CD4-positive, alpha-beta T cell treated with Interleukin-15 for 4 hours (primary cell): ENCODE measurements around the gene CFAP77.

Experiments
- DNase-seq: peaks from one replicate; pipeline ENCODE4 v3.0.0-alpha.2; 2020; ENCODE audit warnings: low spot score

CFAP77 gene

GRCh38 chr9:132456241-132456640 lies 46.2 kb downstream of the CFAP77 start:
- no peak for DNase-seq

- DNase-seq = no peak
Observed at GRCh38 chr9:132457504-132458236, 47.7 kb downstream of the CFAP77 start.

DNA sequence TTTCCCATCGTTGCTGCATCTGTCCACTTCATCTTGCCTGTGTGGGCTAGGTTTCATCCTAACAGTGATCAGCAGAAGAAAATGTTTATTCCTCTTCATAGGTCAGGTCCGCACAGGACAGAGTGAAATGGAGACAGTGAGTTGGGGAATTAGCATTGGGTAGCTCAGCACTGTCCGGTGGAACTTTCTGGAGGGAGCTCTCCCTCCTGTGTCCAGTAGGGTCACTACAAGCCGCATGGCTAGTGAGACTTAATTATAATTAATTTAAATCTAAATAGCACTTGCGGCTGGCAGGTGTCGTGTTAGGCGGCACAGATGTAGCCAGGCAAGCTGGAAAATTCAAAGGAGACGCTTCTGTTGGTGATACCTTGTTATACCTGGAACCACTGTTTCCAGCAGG lies 48.4 kb downstream of the CFAP77 start:
- DNase-seq = no peak

DNA sequence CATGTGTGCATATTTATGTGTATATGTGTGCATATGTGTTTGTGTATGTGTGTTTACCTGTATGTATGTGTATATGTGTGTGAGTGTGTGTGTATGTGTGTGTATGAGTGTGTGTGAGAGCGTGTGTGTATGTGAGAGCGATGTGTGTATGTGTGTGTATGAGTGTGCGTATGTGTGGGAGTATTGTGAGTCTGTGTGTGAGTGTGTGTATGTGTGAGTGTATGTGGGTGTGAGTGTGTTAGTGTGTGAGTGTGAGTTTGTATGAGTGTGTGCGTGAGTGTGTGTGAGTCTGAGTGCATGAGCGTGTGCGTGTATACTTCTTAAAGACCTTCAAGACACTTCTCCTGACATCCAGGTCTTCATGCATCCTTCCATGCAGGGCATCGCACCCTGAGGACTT lies 49.6 kb downstream of the CFAP77 start:
- no peak for DNase-seq

DNA sequence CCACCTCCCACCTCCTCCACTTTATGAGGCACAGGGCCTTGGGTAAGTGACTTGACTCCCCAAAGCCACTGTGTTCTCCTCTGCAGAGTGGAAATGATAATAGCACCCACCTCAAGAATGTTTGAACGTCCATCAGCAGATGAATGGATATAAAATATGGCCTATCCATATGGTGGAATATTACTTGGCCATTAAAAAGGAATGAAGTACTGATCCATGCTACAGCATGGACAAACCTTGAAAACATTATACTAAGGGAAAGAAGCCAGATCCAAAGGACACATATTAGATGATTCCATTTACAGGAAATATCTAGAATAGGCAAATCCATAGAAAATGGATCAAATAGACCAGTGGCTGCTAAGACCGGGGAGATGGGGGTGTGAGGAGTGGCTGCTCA lies 50.2 kb downstream of the CFAP77 start:
- DNase-seq = no peak

DNA sequence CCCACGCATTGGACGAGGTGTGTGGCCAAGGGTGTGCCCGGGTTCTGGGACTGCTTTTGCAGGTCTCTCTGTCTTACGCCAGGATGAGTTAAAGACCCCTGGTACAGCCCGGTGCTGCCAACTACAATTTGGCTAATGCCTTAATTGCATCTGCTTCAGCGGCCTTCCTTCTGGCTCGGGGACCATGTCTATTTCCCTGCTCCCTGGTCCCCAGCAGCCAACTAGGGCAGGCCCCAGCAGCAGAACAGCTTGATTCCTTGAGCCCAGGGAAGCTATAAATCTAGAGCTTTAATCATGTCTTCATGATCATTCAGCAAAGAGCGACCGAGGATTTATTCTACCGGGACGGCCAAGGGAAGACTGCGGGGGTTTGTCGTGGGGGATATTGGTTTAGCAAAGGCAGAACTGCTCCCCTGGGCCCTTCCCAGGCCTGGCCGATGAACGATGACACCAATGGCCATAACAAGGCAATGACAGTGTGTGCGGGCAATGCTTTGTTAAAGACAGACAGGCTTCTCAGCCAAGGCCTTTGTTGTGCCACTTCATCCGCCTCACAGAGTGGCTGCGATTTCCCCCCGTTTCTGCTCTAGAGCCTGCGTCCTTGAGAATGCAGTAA lies 51.4 kb downstream of the CFAP77 start:
- no peak for DNase-seq

DNA sequence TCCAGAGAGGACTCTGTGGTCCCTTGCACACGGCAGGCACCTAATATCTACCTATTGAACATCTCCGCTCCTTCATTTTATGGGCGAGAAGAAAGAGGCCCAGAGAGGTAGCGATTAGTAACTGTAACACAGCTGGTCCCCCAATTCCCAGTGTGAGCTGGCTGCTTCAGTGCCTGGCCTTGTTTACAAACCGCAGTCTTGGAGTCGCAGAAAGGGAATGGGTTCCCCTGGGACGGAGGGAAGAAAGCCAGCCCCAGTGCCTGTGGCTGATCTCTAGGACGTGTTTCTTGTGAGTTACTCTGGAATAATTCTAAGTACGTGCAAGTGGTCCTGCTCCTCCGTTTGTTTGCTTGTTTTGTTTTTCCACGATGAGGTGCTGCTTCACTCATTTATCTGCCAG lies 52.0 kb downstream of the CFAP77 start:
- no peak for DNase-seq

GRCh38 chr9:132464547-132464946 lies 54.5 kb downstream of the CFAP77 start:
- DNase-seq = no peak

DNA sequence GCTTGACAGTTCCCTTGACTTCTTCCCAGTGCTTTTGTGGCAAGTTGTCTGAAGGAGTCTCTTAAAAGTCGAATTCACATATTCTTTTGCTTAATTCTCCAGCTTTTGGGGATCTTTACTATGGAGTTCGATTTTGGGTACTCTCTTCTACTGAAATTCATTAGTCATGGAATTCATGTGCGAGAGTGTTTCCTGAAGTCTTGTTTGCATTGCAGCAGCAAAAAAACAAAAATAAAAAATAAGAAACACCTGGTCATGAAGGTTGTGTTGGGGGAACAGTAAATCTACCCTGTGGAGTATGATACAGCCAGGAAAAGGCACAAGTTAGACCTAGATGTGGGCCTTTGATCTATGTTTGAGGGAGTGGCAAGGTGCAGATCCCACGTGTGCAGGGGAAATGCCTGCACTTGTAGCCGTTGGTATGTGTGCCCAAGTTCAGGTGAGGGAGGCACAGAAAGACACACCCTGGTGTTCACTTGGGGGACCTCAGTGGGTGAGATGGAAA lies 55.2 kb downstream of the CFAP77 start:
- DNase-seq = no peak

GRCh38 chr9:132472199-132472598 lies 62.2 kb downstream of the CFAP77 start:
- no peak for DNase-seq

- no peak for DNase-seq
Observed at GRCh38 chr9:132472599-132472998, 62.6 kb downstream of the CFAP77 start.

GRCh38 chr9:132474253-132474652 lies 64.2 kb downstream of the CFAP77 start:
- no peak for DNase-seq

- no peak for DNase-seq
Observed at GRCh38 chr9:132478353-132479050, 68.5 kb downstream of the CFAP77 start.

DNA sequence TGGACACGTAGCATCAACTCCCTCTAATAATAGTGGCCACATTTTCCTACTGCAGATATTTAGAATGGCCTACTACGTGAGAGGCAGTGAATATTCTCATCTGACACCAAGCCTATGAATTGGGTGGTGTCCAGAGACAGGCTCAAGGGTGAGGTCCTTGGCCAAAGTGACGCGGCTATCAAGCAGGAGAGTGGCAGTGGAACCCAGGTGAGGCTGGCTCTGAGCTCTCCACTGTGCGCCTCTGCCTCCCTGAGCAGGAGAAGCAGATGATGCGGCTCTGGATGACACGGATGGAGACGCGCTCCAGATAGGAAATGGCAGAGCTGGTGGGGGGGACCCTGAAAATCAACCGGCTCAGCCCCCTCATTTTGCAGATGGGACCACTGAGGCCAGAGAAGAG lies 69.7 kb downstream of the CFAP77 start:
- DNase-seq = no peak

GRCh38 chr9:132481053-132481849 lies 71.2 kb downstream of the CFAP77 start:
- no peak for DNase-seq

DNA sequence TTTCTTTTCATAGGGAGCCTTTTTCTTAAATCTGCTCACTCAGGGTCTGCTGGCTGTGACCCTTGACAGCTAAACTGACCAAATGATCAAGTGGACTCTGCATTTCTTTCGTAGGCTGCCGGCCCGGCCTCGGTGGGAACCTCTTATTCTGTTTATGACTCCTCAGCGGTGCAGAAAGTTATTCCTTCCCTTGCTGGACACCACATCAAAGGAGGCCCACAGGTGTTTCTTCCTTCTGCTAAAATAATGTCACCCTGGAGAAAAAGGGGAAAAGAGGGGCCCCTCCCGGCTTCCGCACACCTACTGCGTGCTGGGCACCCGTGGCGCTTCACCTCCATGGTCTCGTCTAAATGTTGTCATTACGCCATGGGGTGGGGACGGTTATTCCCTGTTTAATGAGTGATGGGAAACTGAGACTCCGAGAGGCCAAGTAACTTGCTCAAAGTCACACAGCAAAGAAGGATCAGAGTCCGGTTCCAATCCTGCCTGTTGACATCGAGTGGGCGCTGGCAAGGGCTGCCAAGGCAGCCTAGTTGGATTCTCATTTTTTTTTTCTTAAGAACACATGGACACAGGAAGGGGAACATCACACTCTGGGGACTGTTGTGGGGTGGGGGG lies 72.3 kb downstream of the CFAP77 start:
- no peak for DNase-seq

- no peak for DNase-seq
Observed at GRCh38 chr9:132485393-132485792, 75.4 kb downstream of the CFAP77 start.

- peak; percentile 37 for DNase-seq
Observed at GRCh38 chr9:132486706-132487350, 76.8 kb downstream of the CFAP77 start.

DNA sequence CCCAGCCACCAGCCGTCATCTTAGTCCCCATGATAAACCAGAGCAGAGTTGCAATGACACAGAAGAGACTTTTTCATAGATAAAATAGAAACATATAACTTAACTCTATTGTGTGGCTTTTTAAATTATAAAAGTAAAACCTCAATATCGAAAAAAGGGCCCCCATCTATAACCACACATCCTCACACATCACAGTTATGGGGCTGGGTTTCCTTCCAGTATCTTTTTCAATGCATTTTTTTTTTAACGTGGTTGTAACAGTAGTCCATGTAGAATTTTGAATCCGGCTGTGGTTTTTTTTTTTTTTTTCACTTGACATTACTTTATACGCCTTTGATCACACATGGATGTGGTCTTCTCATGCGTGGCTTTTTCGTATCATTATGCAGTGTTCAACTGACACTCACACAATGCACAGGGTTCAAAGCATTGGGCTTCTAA lies 77.4 kb downstream of the CFAP77 start:
- DNase-seq = peak; percentile 28

GRCh38 chr9:132487980-132488535 lies 78.0 kb downstream of the CFAP77 start:
- DNase-seq = no peak

- DNase-seq = no peak
Observed at GRCh38 chr9:132488626-132489025, 78.6 kb downstream of the CFAP77 start.
